ENCODE measurements around the gene CYB5RL.

GRCh38 chr1:54151013-54151412 is 48.8 kb downstream of the CYB5RL start:
- TF ChIP-seq POLR2A (IDR thresholded peaks at IDR 0.05; ENCODE audit: low read depth, low read length) (no peak), TAF1 (IDR thresholded peaks at IDR 0.05; ENCODE audit: low read depth, low read length) (no peak), PAX5 (IDR thresholded peaks at IDR 0.05; ENCODE audit: insufficient read depth, low read length, severe bottlenecking) (no peak), POLR2AphosphoS5 (IDR thresholded peaks at IDR 0.05; ENCODE audit: low read depth, low read length) (no peak)

All from GM12891 (cell line).